ENCODE data around the gene MCCD1. TPM values are rescaled to one million over a fixed set of nuclear protein-coding genes. Genes with fewer than 3 reads are reported as not detected.

MCCD1 gene
- total RNA-seq, 2 experiments from 2014 or later: not detected

DNA sequence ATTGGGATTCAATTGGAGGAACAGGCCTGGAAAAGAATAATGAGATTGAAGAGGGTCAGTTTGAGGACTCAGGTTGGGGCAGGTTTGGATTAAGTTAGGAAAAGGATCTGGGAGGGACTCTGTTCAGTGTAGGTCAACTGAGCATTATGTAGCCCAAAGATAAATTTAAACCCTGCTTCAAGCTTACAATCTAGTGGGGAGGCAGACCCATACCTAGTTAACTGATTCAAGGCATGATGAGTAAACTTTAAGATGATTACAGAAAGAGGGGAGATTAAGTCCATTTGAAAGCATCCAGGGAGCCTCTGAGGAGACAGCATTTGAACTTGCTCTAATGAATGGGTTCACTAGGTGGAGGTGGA is 31.9 kb downstream of the MCCD1 start:
- intact Hi-C loops (cut with micrococcal nuclease): loop anchor here (1.0 kb wide), 1 partner anchor 8 kb away; no protein-coding TSS in a partner anchor
- peak overlapping the region; percentile 60 for H3K4me3 Mint-ChIP-seq
- peaks cover 36% of the 10 kb centered on the region for H3K36me3 Mint-ChIP-seq (ENCODE audit: low read depth)
- no peaks in the 10 kb centered on the region for H3K9me3 Mint-ChIP-seq
- DNase-seq: no peak
- CTCF ChIA-PET: interaction anchor here (0.6 to 22.5 kb wide), 4 partner anchors 10 to 522 kb away, joined by 3 to 442 read pairs (median 9); partner anchors contain the start of genes LST1, LTB, NFKBIL1 and TNF
- no peaks in the 10 kb centered on the region for H3K27me3 Mint-ChIP-seq (ENCODE audit: low read depth)
- peak overlapping the region; percentile 92 for H3K27ac Mint-ChIP-seq
- peaks cover 85% of the 10 kb centered on the region for H3K4me1 Mint-ChIP-seq (ENCODE audit: low read depth)

DNA sequence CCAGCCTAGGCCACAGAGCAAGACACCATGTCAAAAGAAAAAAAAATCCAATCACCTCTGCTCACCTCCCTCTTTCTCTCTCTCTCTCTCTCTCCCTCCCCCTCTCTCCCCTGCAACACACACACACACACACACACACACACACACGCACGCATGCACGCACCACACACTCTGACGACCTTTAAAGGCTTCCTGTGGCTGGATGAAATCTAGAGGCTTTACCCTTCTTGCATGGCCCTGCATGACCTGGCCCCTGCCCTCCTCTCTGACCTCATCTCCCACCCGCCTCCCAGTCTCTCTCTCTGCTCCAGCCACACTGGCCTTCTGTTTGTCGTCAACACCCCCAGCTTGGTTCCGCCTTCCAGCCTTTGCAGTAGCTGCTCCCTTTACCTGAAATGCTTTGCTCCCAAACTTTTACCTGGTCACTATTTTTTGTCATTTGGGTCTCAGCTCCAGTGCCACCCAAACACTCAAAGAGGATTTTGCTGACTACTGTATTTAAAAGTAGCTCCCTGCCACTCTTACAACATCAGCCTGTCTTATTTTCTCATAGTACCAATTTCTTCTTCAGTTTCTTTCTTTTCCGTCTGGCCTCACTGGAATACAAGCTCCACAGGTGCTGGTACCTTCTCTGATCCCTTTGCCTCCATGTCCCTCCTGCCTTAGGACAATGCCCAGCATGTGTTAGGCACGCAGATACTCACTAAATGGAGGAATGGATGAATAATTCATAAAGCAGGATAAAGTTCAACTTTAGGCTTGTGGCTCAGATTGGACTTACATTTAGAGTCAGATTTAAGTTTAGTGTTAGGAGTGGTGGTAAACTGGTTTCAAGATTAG is 39.0 kb downstream of the MCCD1 start:
- H3K9me3 Mint-ChIP-seq: no peaks in the 10 kb centered on the region
- CTCF ChIA-PET: interaction anchor here (0.7 to 4.5 kb wide), 8 partner anchors 10 to 202 kb away, joined by 3 to 47 read pairs (median 5); partner anchors contain the start of genes LST1 and LTB
- peak; percentile 25 for DNase-seq
- peaks cover 75% of the 10 kb centered on the region for H3K4me1 Mint-ChIP-seq (ENCODE audit: low read depth)
- H3K36me3 Mint-ChIP-seq (ENCODE audit: low read depth): peaks cover 8% of the 10 kb centered on the region
- H3K27me3 Mint-ChIP-seq (ENCODE audit: low read depth): no peaks in the 10 kb centered on the region
- peak overlapping the region; percentile 34 for H3K4me3 Mint-ChIP-seq
- H3K27ac Mint-ChIP-seq: peak overlapping the region; percentile 83
- intact Hi-C loops (cut with micrococcal nuclease): loop anchor here (1.0 kb wide), 5 partner anchors 7 to 53 kb away; partner anchors contain the start of genes NFKBIL1 and PRRC2A

DNA sequence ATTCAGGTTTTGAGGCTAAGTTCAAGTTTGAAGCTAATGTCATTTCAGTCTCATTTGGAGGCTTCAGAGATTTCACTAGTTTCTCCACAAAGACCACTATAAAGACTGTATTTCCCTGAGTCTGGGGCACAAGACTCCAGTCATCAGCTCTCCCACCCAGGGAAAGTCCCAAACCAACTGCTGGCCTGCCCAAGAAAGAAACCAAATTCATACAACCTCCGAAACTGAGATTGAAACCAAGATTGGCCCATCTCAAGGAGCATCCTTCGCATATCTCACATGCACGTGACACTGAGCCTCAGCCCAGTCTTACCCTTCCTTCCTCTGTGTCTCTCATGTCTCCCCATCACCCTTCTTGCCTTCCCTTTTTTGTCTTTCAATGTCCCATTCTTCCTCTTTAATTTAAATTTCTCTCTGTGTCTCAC is 39.8 kb downstream of the MCCD1 start:
- DNase-seq: peak; percentile 85
- Mint-ChIP-seq H3K4me1 (ENCODE audit: low read depth) (peaks cover 76% of the 10 kb centered on the region), H3K9me3 (no peaks in the 10 kb centered on the region), H3K27me3 (ENCODE audit: low read depth) (no peaks in the 10 kb centered on the region), H3K36me3 (ENCODE audit: low read depth) (peaks cover 16% of the 10 kb centered on the region), H3K4me3 (peak overlapping the region; percentile 34), H3K27ac (peak overlapping the region; percentile 83)
- CTCF ChIA-PET: interaction anchor here (1.0 to 4.5 kb wide), 4 partner anchors 9 to 29 kb away, joined by 3 to 47 read pairs (median 22); partner anchors contain the start of genes LST1 and LTB
- intact Hi-C loops (cut with micrococcal nuclease): loop anchor here (1.0 kb wide), 5 partner anchors 8 to 52 kb away; partner anchors contain the start of genes NFKBIL1 and PRRC2A

DNA sequence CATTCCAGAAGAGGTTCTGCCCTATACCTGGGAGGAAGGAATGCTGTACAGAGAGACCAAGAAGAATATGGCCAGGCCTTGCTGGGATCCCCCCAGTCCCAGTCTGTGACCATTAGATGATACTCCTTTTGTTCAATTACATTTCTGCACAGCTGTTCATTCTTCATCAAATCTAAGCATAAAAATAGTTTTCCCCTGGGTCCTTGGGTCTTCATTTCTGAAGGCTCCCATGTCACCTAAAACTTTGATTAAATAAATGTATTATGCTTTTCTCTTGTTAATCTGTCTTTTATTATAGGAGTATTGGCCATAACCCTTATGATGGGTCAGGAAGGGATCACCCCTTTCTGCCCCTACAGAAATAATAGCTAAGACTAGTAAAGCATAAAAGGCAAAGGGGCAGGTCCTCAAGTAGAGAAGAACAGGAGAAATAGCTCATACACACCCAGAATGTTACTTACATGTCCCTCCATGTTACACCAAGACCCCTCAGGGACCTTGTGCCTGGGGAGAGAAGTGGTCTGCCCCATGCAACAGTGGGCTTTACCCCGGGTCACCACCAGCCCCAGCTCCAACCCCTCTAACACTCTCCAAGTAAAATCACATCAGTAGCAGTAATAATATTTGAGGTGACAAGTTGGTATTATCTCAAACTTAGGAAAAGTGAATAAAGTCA is 41.2 kb downstream of the MCCD1 start:
- peaks cover 82% of the 10 kb centered on the region for H3K4me1 Mint-ChIP-seq (ENCODE audit: low read depth)
- intact Hi-C loops (cut with micrococcal nuclease): loop anchor here (10.0 kb wide), 1 partner anchor 1055 kb away; no protein-coding TSS in a partner anchor
- peaks cover 15% of the 10 kb centered on the region for H3K36me3 Mint-ChIP-seq (ENCODE audit: low read depth)
- no peaks in the 10 kb centered on the region for H3K9me3 Mint-ChIP-seq
- H3K27ac Mint-ChIP-seq: peak overlapping the region; percentile 61
- CTCF ChIA-PET: interaction anchor here (0.7 to 4.5 kb wide), 9 partner anchors 10 to 78 kb away, joined by 3 to 47 read pairs (median 8); partner anchors contain the start of genes LST1, LTB and NFKBIL1
- no peak for DNase-seq
- H3K4me3 Mint-ChIP-seq: no peak overlapping the region
- no peaks in the 10 kb centered on the region for H3K27me3 Mint-ChIP-seq (ENCODE audit: low read depth)

DNA sequence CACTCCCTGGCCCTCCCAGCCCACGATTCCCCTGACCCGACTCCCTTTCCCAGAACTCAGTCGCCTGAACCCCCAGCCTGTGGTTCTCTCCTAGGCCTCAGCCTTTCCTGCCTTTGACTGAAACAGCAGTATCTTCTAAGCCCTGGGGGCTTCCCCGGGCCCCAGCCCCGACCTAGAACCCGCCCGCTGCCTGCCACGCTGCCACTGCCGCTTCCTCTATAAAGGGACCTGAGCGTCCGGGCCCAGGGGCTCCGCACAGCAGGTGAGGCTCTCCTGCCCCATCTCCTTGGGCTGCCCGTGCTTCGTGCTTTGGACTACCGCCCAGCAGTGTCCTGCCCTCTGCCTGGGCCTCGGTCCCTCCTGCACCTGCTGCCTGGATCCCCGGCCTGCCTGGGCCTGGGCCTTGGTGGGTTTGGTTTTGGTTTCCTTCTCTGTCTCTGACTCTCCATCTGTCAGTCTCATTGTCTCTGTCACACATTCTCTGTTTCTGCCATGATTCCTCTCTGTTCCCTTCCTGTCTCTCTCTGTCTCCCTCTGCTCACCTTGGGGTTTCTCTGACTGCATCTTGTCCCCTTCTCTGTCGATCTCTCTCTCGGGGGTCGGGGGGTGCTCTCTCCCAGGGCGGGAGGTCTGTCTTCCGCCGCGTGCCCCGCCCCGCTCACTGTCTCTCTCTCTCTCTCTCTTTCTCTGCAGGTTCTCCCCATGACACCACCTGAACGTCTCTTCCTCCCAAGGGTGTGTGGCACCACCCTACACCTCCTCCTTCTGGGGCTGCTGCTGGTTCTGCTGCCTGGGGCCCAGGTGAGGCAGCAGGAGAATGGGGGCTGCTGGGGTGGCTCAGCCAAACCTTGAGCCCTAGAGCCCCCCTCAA is 43.5 kb downstream of the MCCD1 start, which contains the start of gene LTA:
LTA (plus strand) TSS at position 249 of the 871 bp plus-strand sequence; CDS start at position 703, 454 bp downstream.
- H3K9me3 Mint-ChIP-seq: no peaks in the 10 kb centered on the region
- DNase-seq: peak; percentile 88
- H3K27ac Mint-ChIP-seq: peak within 1 kb of the TSS; percentile 97
- H3K4me3 Mint-ChIP-seq: peak within 1 kb of the TSS; percentile 94
- CTCF ChIA-PET: interaction anchor here (1.9 to 19.5 kb wide), 5 partner anchors 13 to 23 kb away, joined by 11 to 618 read pairs (median 78); partner anchors contain the start of genes ATP6V1G2, DDX39B, LST1 and LTB
- intact Hi-C loops (cut with micrococcal nuclease): loop anchor here (1.0 to 10.0 kb wide), 4 partner anchors 8 to 1057 kb away; partner anchors contain the start of gene HSPA1B
- no peaks in the 10 kb centered on the region for H3K27me3 Mint-ChIP-seq (ENCODE audit: low read depth)
- peaks cover 35% of the 10 kb centered on the region for H3K36me3 Mint-ChIP-seq (ENCODE audit: low read depth)
- H3K4me1 Mint-ChIP-seq (ENCODE audit: low read depth): peaks cover 74% of the 10 kb centered on the region

DNA sequence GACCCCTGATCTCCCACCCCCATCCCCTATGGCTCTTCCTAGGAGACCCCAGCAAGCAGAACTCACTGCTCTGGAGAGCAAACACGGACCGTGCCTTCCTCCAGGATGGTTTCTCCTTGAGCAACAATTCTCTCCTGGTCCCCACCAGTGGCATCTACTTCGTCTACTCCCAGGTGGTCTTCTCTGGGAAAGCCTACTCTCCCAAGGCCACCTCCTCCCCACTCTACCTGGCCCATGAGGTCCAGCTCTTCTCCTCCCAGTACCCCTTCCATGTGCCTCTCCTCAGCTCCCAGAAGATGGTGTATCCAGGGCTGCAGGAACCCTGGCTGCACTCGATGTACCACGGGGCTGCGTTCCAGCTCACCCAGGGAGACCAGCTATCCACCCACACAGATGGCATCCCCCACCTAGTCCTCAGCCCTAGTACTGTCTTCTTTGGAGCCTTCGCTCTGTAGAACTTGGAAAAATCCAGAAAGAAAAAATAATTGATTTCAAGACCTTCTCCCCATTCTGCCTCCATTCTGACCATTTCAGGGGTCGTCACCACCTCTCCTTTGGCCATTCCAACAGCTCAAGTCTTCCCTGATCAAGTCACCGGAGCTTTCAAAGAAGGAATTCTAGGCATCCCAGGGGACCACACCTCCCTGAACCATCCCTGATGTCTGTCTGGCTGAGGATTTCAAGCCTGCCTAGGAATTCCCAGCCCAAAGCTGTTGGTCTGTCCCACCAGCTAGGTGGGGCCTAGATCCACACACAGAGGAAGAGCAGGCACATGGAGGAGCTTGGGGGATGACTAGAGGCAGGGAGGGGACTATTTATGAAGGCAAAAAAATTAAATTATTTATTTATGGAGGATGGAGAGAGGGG is 44.7 kb downstream of the MCCD1 start:
- CTCF ChIA-PET: interaction anchor here (0.9 to 19.5 kb wide), 5 partner anchors 8 to 79 kb away, joined by 6 to 618 read pairs (median 78); partner anchors contain the start of genes ATP6V1G2, DDX39B, LST1 and LTB
- peaks cover 66% of the 10 kb centered on the region for H3K4me1 Mint-ChIP-seq (ENCODE audit: low read depth)
- H3K27me3 Mint-ChIP-seq (ENCODE audit: low read depth): no peaks in the 10 kb centered on the region
- H3K4me3 Mint-ChIP-seq: peak overlapping the region; percentile 94
- peak overlapping the region; percentile 97 for H3K27ac Mint-ChIP-seq
- intact Hi-C loops (cut with micrococcal nuclease): loop anchor here (2.0 to 10.0 kb wide), 2 partner anchors 253 to 1059 kb away; partner anchors contain the start of gene HSPA1B
- no peak for DNase-seq
- no peaks in the 10 kb centered on the region for H3K9me3 Mint-ChIP-seq
- H3K36me3 Mint-ChIP-seq (ENCODE audit: low read depth): peaks cover 44% of the 10 kb centered on the region

DNA sequence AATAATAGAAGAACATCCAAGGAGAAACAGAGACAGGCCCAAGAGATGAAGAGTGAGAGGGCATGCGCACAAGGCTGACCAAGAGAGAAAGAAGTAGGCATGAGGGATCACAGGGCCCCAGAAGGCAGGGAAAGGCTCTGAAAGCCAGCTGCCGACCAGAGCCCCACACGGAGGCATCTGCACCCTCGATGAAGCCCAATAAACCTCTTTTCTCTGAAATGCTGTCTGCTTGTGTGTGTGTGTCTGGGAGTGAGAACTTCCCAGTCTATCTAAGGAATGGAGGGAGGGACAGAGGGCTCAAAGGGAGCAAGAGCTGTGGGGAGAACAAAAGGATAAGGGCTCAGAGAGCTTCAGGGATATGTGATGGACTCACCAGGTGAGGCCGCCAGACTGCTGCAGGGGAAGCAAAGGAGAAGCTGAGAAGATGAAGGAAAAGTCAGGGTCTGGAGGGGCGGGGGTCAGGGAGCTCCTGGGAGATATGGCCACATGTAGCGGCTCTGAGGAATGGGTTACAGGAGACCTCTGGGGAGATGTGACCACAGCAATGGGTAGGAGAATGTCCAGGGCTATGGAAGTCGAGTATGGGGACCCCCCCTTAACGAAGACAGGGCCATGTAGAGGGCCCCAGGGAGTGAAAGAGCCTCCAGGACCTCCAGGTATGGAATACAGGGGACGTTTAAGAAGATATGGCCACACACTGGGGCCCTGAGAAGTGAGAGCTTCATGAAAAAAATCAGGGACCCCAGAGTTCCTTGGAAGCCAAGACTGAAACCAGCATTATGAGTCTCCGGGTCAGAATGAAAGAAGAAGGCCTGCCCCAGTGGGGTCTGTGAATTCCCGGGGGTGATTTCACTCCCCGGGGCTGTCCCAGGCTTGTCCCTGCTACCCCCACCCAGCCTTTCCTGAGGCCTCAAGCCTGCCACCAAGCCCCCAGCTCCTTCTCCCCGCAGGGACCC is 45.6 kb downstream of the MCCD1 start:
- CTCF ChIA-PET: interaction anchor here (0.9 to 19.5 kb wide), 6 partner anchors 9 to 80 kb away, joined by 6 to 618 read pairs (median 42); partner anchors contain the start of genes ATP6V1G2, DDX39B, LST1 and LTB
- no peaks in the 10 kb centered on the region for H3K27me3 Mint-ChIP-seq (ENCODE audit: low read depth)
- H3K9me3 Mint-ChIP-seq: no peaks in the 10 kb centered on the region
- H3K36me3 Mint-ChIP-seq (ENCODE audit: low read depth): peaks cover 49% of the 10 kb centered on the region
- H3K27ac Mint-ChIP-seq: peak overlapping the region; percentile 97
- peak overlapping the region; percentile 94 for H3K4me3 Mint-ChIP-seq
- DNase-seq: peak; percentile 46
- H3K4me1 Mint-ChIP-seq (ENCODE audit: low read depth): peaks cover 66% of the 10 kb centered on the region
- intact Hi-C loops (cut with micrococcal nuclease): loop anchor here (5.0 to 10.0 kb wide), 2 partner anchors 163 to 1060 kb away; partner anchors contain the start of gene CLIC1

DNA sequence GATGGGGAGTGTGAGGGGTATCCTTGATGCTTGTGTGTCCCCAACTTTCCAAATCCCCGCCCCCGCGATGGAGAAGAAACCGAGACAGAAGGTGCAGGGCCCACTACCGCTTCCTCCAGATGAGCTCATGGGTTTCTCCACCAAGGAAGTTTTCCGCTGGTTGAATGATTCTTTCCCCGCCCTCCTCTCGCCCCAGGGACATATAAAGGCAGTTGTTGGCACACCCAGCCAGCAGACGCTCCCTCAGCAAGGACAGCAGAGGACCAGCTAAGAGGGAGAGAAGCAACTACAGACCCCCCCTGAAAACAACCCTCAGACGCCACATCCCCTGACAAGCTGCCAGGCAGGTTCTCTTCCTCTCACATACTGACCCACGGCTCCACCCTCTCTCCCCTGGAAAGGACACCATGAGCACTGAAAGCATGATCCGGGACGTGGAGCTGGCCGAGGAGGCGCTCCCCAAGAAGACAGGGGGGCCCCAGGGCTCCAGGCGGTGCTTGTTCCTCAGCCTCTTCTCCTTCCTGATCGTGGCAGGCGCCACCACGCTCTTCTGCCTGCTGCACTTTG is 46.7 kb downstream of the MCCD1 start, which contains the start of gene TNF:
TNF (plus strand) TSS at position 231 of the 567 bp plus-strand sequence; CDS start at position 408, 177 bp downstream.
- Mint-ChIP-seq H3K27ac (peak within 1 kb of the TSS; percentile 97), H3K4me3 (peak within 1 kb of the TSS; percentile 94), H3K36me3 (ENCODE audit: low read depth) (peaks cover 49% of the 10 kb centered on the region), H3K27me3 (ENCODE audit: low read depth) (no peaks in the 10 kb centered on the region), H3K4me1 (ENCODE audit: low read depth) (peaks cover 65% of the 10 kb centered on the region), H3K9me3 (no peaks in the 10 kb centered on the region)
- CTCF ChIA-PET: interaction anchor here (0.7 to 19.5 kb wide), 5 partner anchors 10 to 24 kb away, joined by 3 to 618 read pairs (median 78); partner anchors contain the start of genes ATP6V1G2, DDX39B, LST1 and LTB
- peak; percentile 87 for DNase-seq
- intact Hi-C loops (cut with micrococcal nuclease): loop anchor here (5.0 to 10.0 kb wide), 2 partner anchors 162 to 1061 kb away; partner anchors contain the start of gene CLIC1
